Liver (tissue), 3 donors: ENCODE measurements around the gene FBLN1.

ENCODE experiments used
- EGR1 ChIP-seq, 2 donors: IDR thresholded peaks; 2 replicates each; pipeline ENCODE4 v1.6.1; 2016 to 2018; ENCODE audit warnings: antibody characterized with exemption in 2 of 2, low read depth in 2 of 2
- FOXA1 ChIP-seq: IDR thresholded peaks from 2 replicates; pipeline ENCODE4 v1.6.1; 2016; ENCODE audit warnings: antibody characterized with exemption
- HNF4A ChIP-seq, 2 donors: conservative IDR thresholded peaks; 2 replicates each; pipeline ENCODE4 v1.6.1; 2016; ENCODE audit warnings: antibody characterized with exemption in 2 of 2, mild to moderate bottlenecking in 2 of 2
- JUND ChIP-seq, 2 donors: IDR thresholded peaks; 2 replicates each; pipeline ENCODE4 v1.6.1; 2016; ENCODE audit warnings: antibody characterized with exemption in 2 of 2
- NR2F2 ChIP-seq: IDR thresholded peaks from 2 replicates; pipeline ENCODE4 v1.6.1; 2016; ENCODE audit warnings: antibody characterized with exemption
- RAD21 ChIP-seq, 2 donors: IDR thresholded peaks; 2 replicates each; pipeline ENCODE4 v1.6.1; 2016; ENCODE audit warnings: antibody characterized with exemption in 2 of 2, mild to moderate bottlenecking in 2 of 2
- SP1 ChIP-seq: IDR thresholded peaks from 2 replicates; pipeline ENCODE4 v1.6.1; 2018; ENCODE audit warnings: antibody characterized with exemption, mild to moderate bottlenecking
- TAF1 ChIP-seq: conservative IDR thresholded peaks from 2 replicates; pipeline ENCODE4 v1.6.1; 2016; ENCODE audit warnings: antibody characterized with exemption, mild to moderate bottlenecking
- YY1 ChIP-seq: IDR thresholded peaks from 2 replicates; pipeline ENCODE4 v1.6.1; 2016; ENCODE audit warnings: antibody characterized with exemption, mild to moderate bottlenecking
- TF ChIP-seq, protein P1 (sequence below): fragments of 150-350 bp; IDR thresholded peaks from 2 replicates; pipeline ENCODE4 v1.5.1; 2017; ENCODE audit warnings: improper control_type of control experiment, low read depth, low read length; ENCODE audit not compliant: missing input control
- TF ChIP-seq, protein P2 (sequence below): IDR thresholded peaks from 2 replicates; pipeline ENCODE4 v1.6.1; 2016; ENCODE audit warnings: antibody characterized with exemption
- TF ChIP-seq, protein P3 (sequence below): IDR thresholded peaks from 2 replicates; pipeline ENCODE4 v1.6.1; 2016; ENCODE audit warnings: antibody characterized with exemption
- TF ChIP-seq, protein P4 (sequence below): IDR thresholded peaks from 2 replicates; pipeline ENCODE4 v1.6.1; 2016; ENCODE audit warnings: antibody characterized with exemption
- TF ChIP-seq, protein P5 (sequence below): IDR thresholded peaks from 2 replicates; pipeline ENCODE4 v1.6.1; 2016; ENCODE audit warnings: antibody characterized with exemption, mild to moderate bottlenecking
- donor health status: healthy.
- donor health status: healthy.

DNA sequence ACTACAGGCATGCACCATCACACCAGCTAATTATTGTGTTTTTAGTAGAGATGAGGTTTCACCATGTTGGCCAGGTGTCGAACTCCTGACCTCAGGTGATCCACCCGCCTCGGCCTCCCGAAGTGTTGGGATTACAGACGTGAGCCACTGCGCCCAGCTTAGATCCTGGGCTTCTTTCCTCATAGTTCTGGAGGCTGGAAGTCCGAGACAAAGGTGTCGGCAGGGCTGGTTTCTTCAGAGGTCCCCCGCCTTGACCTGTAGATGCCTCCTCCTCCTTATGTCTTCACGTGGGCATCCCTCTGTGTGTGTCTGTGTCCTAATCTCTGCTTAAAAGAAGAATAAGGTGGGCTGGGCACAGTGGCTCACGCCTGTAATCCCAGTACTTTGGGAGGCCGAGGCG, 44.2 kb upstream of the FBLN1 start:
- TF ChIP-seq EGR1 (IDR thresholded peaks at IDR 0.05; ENCODE audit: low read depth in 2 of 2) (no peak), YY1 (no peak), RAD21 (IDR thresholded peaks at IDR 0.05) (no peak), SP1 (no peak), HNF4A (conservative IDR thresholded peaks at IDR 0.05) (no peak), JUND (IDR thresholded peaks at IDR 0.05) (no peak), FOXA1 (no peak), TAF1 (no peak), NR2F2 (no peak)
- TF ChIP-seq, protein P1, sequence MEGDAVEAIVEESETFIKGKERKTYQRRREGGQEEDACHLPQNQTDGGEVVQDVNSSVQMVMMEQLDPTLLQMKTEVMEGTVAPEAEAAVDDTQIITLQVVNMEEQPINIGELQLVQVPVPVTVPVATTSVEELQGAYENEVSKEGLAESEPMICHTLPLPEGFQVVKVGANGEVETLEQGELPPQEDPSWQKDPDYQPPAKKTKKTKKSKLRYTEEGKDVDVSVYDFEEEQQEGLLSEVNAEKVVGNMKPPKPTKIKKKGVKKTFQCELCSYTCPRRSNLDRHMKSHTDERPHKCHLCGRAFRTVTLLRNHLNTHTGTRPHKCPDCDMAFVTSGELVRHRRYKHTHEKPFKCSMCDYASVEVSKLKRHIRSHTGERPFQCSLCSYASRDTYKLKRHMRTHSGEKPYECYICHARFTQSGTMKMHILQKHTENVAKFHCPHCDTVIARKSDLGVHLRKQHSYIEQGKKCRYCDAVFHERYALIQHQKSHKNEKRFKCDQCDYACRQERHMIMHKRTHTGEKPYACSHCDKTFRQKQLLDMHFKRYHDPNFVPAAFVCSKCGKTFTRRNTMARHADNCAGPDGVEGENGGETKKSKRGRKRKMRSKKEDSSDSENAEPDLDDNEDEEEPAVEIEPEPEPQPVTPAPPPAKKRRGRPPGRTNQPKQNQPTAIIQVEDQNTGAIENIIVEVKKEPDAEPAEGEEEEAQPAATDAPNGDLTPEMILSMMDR: no peak
- TF ChIP-seq, protein P2, sequence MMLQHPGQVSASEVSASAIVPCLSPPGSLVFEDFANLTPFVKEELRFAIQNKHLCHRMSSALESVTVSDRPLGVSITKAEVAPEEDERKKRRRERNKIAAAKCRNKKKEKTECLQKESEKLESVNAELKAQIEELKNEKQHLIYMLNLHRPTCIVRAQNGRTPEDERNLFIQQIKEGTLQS: no peak
- TF ChIP-seq, protein P3, sequence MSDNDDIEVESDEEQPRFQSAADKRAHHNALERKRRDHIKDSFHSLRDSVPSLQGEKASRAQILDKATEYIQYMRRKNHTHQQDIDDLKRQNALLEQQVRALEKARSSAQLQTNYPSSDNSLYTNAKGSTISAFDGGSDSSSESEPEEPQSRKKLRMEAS: no peak
- TF ChIP-seq, protein P4, sequence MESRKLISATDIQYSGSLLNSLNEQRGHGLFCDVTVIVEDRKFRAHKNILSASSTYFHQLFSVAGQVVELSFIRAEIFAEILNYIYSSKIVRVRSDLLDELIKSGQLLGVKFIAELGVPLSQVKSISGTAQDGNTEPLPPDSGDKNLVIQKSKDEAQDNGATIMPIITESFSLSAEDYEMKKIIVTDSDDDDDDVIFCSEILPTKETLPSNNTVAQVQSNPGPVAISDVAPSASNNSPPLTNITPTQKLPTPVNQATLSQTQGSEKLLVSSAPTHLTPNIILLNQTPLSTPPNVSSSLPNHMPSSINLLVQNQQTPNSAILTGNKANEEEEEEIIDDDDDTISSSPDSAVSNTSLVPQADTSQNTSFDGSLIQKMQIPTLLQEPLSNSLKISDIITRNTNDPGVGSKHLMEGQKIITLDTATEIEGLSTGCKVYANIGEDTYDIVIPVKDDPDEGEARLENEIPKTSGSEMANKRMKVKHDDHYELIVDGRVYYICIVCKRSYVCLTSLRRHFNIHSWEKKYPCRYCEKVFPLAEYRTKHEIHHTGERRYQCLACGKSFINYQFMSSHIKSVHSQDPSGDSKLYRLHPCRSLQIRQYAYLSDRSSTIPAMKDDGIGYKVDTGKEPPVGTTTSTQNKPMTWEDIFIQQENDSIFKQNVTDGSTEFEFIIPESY: no peak
- TF ChIP-seq, protein P5, sequence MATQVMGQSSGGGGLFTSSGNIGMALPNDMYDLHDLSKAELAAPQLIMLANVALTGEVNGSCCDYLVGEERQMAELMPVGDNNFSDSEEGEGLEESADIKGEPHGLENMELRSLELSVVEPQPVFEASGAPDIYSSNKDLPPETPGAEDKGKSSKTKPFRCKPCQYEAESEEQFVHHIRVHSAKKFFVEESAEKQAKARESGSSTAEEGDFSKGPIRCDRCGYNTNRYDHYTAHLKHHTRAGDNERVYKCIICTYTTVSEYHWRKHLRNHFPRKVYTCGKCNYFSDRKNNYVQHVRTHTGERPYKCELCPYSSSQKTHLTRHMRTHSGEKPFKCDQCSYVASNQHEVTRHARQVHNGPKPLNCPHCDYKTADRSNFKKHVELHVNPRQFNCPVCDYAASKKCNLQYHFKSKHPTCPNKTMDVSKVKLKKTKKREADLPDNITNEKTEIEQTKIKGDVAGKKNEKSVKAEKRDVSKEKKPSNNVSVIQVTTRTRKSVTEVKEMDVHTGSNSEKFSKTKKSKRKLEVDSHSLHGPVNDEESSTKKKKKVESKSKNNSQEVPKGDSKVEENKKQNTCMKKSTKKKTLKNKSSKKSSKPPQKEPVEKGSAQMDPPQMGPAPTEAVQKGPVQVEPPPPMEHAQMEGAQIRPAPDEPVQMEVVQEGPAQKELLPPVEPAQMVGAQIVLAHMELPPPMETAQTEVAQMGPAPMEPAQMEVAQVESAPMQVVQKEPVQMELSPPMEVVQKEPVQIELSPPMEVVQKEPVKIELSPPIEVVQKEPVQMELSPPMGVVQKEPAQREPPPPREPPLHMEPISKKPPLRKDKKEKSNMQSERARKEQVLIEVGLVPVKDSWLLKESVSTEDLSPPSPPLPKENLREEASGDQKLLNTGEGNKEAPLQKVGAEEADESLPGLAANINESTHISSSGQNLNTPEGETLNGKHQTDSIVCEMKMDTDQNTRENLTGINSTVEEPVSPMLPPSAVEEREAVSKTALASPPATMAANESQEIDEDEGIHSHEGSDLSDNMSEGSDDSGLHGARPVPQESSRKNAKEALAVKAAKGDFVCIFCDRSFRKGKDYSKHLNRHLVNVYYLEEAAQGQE: no peak
